Measurements from ENCODE around the gene NDOR1.
"Not testable (repeated sequence)": the region's sequence is repeated elsewhere in the genome, so short reads cannot be mapped to it uniquely, and the experiment has no call there.

Gene NDOR1

DNA sequence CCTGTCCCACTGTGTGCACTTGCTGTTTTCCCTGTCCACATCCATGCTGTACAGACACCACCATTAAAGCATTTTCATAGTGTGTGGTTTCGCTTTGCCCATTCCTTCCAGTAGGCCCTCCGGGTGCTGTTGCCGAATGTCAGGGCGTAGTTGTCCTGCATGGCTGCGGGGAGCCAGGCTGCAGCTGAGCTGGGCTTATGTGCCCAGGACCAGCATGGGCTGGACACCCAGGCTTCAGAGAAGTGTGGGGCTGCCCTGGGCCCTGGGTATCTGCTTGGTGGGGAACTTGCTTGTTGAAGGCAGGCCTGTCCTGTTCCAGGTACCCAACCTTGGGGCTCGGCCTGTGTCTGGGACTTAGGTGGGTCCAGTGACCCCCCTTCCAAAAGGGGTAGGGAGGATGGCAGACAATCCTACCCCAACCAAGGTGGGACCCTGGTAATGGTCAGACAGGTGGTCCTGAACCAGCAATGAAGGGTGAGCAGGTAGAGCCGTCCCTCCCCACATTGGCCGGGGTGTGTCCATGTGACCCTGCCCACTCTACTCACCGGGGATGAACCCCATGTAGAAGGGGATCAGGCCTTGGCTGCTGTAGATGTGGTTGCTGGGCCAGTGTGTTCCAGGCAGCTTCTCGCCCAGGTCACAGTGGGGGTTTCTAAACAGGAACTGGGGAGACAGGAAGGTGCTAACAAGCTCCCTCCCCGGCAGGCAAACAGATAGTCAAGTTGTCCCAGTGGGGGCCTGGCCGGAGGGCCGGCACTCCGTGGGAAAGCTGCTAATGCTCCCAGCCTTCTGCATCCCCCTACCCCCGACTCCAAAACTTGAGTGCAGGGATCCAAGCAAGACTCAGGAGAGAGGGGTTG lies 38.4 kb downstream of the NDOR1 start:
- DNase-seq (ENCODE audit: low spot score), result no peak

DNA sequence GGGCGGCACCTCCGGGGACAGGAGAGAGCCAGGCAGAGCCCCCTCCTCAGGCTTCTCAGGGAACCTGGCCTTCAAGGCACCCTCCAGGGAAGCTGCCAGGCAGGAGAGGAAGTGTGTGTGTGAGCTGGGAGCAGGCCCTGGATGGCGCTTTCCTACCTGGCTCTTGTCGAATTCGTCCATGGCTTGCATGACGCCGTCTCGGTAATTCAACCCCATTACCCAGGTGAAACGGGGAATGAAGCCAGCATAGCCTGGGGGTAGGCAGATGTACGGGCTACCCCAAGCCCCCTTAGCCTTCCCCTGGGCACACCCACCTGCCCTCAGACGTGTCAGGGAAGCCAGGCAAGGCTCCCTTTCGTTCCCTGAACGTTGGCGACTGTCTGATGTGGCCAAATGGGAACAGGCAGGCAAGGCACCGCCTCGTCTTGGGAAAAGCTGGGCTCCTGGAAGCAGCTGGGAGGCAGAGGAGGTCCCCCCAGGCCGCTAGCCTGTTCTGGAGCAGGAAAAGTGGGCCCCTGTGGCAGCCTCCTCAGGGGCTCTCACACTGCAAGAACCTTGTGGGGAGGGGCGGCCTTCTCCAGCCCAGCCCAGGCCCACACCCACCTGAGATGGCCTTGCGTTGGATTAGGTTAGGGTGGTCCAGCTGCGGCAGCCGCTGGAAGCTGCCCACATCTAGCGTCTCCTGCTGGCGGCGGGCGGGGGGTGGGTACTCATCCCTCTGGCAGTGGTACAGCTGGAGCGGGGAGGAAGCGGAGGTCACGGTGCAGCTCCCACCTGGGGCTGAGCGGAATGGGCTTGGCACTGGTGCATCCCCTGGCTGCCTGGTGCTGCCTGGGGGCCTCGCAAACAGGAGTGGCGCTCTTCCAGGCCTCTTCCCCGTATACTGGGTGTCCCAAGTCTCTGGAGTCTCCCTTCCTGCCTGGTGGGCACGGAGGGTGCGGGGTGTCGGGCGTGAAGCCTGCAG lies 39.3 kb downstream of the NDOR1 start:
- DNase-seq (ENCODE audit: low spot score), result no peak

DNA sequence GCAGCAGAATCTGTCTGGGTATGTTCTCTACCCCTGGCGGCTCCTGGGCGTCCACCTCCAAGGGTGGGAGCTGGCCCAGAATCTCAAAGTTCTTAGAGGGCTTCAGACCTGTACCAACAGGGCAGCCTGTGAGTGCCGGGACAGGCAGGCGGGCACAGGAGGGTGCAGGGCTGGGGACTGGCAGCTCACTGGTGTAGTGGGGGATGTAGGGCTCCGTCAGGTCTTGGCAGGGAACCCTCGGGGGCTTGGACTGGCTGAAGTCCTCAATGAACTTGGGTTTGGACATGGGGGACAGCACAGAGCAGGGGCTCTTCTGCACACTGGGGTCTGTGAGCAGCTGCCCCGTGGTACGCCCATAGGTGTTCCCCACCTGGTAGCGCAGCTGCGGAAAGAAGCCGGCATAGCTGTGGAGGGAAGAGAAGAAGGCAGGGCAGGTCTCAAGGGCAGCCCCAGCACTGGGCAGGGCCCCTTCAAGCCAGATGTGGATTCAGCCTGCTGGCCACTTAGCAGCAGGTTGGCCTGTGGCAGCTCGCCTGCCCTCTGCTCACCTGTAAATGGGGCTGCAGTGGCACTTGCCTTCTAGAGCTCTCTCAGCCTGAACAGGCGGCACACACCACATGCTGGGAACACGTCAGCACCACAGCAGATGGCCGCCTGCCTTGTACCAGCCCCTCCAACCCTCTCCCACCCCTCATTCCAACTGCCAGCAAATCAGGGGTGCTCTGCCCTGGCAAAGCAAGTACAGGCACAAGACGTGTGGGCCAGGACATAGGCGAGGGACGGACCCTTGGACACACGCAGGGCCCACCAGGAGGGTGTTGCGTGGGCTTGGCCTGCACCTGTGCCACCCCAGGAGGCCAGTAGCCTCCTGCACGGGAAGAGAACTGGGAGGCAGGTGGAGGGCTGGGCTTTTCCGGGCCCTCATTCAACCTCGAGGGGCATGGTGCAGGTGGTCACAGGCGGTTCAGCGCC lies 40.2 kb downstream of the NDOR1 start:
- DNase-seq (ENCODE audit: low spot score), result no peak

DNA sequence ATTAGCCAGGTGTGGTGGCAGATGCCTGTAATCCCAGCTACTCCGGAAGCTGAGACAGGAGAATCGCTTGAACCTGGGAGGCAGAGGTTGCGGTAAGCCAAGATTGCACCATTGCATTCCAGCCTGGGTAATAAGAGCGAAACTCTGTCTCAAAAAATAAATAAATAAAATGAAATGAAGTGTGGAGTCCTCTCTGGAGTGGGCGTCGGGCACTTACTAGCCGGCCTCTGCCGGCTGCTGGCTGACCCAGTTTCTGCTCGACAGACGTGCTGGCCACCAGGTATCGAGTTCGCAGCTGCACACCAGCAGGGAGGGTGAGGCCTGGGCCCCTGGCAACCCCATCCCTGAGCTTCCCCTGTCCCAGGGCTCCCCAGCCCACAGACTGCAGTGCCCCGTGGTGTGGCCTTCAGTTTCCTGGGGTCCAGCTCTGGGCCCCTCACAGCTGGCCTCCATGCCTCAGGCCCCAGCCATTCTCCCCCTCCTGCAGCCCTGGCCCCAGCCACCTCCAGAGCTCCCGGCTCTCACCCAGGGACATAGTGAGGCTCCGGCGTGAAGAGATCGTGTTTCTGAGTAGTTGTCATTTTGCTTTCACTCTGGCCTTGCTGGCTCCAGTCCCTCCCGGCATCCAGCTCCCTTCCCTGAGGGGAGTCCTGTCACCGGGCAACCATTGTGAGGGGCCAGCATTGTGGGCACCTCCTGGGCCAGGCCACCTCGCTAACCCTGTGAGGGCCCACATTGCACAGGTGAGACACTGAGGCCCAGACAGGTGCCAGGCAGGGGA lies 41.8 kb downstream of the NDOR1 start:
- no peak for DNase-seq (ENCODE audit: low spot score)

DNA sequence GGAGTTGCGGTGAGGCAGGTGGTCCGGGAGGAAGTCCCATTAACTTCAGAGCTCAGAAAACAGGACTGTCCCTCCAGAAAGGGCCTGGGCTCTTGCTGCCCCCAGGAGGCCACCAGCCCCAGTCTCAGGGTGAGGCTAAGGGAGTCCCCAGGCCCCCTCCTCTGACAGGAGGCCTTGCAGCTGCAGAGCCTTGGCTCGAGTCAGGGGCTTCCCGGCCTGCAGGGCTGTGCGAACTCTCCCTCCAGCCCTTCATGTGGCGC lies 42.3 kb downstream of the NDOR1 start:
- no peak for DNase-seq (ENCODE audit: low spot score)

DNA sequence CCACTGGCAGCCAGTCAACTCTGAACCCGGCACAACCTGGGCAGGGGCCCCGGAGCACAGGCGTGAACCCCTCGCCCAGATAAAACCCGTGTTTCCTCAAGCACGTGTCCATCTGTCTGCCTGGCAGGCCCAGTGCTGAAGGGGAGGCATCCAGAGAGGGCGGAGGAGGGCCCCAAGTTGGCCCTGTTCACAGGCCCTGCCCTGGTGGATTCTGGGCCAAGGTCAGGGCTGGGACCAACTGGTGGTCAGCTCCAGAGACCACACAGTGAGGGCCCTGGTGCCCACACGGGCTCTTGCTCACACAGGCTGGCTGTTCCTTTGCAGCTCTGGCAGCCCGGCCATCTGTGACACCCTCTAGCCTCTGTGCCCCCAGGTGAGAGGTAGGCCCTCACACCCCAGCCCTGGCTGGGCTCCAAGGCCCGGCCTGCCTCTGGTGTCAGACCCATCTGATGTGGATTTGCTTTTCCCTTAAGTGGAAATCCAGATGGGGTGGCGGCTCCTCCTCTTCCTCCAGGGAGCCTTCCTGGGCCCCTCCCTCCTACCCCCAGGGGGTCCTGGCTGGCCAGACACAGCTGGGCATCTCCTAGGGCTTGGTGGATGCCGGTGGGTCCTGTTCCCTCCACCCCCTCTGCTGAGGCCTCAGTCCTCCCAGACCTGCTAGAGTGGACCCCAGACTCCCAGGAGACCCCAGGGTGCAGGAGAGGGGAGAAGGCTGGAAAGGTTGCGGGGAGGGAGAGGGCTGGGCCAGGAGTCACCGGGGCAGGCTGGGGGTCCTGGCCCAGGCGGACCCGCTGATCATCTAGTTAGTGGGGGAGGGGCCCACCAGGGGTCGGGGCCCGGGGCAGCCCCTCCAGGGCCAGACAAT lies 45.1 kb downstream of the NDOR1 start:
- DNase-seq (ENCODE audit: low spot score), result no peak

DNA sequence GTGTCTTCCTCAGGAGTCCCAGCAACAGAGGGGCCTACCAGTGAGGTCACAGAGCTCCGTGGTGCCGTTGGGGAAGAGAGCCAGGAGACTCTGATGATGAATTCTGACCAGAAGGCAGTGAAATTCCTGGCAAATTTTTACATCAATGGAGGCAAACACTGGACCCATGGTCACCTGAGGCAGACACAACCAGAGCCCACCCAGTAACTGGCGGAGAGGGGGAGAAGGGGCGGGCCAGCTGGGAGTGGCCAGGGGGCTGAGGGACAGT lies 45.6 kb downstream of the NDOR1 start, which contains the start of gene STPG3:
Gene STPG3 (plus strand): TSS at position 93 of the 268 bp plus-strand sequence. CDS start 1 bp downstream, at position 94.
- no peak for DNase-seq (ENCODE audit: low spot score)

DNA sequence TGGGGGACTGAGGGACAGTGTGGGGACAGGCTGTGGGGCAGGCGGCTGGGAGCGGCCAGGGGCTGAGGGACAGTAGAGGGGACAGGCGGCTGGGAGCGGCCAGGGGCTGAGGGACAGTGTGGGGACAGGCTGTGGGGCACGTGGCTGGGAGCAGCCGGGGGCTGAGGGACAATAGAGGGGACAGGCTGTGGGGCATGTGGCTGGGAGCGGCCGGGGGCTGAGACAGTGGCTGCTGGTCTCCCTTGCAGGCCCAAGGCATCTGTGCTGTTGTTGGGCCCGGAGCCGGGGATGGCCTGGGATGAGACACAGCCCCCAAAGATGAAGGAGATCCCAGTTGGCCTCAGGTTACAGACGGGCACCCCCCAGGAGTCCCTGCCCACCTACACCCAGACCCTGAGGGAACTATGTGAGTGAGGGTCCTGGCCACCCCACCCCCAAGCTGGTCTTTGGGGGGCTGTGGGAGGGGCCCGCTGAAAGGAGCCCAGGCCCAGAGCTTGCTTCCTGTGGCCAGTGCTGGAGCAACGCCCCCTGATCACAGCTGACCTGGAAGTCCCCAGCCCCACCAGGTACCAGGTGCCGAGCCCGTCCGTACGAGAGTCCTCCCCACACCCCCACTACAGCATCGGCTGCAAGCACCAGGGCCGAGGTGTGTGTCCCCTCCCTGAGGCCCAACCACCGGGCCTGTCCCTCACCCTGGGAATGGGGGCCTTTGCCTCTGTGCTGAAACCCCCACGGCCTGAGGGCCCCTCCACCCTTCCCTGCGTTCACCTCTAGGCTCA lies 46.2 kb downstream of the NDOR1 start:
- no peak for DNase-seq (ENCODE audit: low spot score)

DNA sequence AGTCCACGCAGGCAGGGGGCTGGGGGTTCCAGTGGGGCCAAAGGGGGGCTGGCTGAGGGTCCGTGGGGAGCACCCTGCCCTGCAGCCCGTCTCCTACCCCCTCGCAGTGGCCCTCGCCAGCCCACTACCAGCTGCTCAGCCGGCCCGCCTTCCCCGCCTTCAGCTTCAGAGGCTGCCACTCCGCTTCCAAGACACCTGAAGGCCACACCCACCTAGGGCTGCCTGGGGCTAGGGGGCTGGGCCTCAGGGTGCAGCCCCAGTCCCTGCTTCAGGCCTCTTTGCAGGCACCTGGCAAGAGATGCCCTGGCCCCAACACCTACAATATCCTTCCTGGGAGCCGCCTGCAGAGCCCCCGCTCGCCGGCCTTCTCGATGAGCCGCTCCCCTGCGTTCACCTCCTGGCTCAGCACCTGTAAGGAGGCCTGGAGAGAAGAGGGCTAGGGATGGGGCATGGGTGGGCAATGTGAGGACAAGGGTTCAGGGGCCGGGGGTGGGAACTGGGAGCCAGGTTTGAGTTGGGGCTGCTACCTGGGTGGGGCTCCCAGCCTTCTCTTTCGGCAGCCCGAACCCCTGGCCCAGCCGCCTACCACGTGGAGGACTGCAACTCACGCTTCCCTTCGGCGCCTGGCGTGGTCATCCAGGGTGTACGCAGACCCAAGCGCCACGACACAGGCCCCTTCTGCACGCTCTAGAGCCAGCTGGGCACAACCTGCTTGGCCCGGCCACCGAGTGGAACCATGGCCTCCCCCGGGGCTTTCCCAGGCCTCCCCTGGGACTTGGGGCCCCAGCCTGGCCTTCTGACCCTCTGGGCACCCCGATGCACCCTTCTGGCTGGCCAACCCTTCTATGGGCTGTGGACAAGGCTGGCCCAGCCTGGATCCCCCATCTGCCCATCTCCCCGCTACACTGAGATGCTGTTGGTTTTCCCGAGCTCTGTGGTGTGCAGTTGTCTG lies 47.3 kb downstream of the NDOR1 start:
- no peak for DNase-seq (ENCODE audit: low spot score)

DNA sequence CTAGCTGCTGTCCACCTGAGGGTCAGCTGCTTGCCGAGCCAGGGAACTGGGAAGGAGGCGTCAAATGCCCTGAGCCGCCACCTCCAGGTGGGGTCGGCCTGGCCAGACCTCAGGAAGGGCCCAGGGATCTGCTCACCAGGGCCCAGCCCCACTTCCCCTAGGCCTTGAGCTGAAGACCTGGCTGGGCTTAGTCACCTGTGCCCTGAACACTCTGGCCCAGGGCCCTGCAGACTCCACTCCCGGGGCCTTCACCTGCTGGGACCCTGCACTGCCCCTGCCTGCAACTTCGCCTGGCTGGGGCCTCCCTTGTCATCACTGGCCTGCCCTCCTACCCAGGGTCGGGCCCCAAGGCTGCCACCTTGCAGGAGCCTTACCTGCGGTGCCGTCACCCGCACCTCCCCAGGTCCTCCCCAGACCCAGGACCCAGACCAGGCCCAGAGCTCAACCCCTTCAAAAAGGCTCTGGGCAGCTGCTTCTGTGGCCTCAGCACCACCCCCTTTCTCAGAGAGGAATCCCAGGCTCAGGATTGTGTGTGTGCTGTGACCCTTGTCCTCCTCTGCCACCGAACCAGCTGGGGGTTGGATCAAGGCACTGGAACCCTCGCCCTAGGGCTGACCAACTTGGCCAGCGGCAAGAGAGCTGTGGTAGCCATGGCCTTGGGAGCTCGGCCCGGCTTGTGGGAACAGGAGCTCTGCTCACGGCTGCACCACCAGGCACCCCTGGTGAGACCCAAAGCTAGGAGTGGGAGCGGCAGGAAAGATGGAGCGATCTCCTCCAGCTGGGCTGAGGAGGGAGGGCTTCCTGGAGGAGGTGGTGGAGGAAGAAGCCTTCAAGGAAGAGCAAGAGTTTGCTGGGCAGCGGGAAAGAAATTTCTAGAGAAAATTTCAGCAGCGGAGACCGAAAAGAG lies 48.5 kb downstream of the NDOR1 start:
- DNase-seq (ENCODE audit: low spot score), result no peak

DNA sequence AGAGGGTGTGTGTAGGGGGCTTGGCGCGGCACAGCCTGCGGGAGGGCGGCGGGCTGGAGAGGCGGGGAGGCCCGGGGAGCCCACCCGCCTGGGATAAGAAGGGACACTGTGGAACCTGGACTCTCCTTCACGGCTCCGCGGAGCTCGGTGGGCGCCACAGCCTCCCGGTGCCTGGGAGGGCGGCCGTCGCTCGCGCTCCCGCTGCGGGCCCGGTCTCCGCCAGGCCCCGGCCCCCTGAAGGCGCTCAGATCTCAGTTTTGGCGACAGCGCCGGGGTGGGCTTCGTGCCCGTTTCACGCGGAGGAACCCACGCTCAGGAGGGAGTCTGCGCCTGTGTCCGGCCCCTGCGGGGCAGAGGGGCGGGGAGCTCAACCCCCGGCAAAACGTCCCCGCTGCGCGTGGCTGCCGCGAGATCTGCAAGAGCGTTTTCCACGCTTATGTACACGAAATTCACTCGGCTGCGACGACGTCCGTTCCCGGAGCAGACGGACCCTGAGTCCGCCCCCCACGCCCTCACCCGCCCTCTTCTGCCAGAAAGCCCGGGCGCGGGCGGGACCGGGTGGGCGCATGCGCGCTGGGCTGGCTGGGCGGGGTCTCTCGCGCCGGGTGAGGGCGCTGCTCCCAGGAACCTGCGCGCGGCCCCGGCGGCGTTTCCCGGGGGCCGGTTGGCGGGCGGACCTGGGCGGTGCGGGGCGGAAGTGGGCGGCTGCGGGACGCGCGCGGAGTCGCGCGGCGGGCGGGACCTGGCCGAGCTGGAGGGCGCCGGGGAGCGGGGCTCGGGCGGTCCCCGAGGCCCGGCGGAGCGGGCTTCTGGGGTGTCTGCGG lies 49.3 kb downstream of the NDOR1 start, which contains the start of gene NELFB:
Gene NELFB (plus strand): TSS at position 704 of the 824 bp plus-strand sequence.
- peak; percentile 95 for DNase-seq (ENCODE audit: low spot score)

DNA sequence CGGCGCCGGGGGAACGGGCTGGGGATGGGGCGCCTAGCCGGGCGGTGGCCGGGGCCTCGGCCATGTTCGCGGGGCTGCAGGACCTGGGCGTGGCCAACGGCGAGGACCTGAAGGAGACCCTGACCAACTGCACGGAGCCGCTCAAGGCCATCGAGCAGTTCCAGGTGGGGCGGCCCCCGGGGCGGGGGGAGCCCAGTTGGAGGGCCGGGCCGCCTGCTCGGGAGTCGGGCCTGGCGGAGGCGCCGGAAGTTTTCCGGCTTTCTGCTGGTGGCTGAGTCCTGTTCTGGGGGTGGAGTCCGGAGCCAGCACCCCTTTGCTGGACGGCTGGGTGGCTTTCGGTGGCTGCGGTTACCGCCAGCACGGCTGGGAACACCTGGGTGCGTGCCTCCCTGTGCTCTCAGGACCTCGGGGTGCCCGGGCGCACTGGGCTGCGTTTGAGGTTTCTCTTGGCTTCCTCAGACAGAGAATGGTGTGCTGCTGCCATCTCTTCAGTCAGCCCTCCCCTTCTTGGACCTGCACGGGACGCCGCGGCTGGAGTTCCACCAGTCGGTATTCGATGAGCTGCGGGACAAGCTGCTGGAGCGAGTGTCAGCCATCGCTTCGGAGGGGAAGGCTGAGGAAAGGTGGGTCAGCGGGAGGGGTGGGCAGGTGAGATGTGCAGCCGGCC lies 50.1 kb downstream of the NDOR1 start:
- no peak for DNase-seq (ENCODE audit: low spot score)

DNA sequence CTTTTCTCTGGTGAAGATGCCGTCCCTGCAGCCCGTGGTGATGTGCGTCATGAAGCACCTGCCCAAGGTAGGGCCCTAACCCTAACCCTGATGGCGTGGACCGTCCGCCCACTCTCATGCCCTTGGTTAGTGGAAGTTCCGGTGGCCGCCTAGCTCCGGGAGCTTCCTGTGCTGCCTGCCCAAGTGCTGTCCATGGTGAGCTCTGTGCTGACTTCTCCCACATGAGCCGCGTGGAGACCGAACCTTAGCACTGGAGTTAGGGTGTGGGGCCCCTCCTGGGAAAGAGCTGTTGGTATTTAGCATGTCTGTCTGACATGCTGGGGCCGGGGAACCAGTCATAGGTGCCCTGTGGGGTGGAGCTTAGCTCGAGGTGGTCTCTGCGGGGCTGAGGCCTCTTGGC lies 50.9 kb downstream of the NDOR1 start:
- no peak for DNase-seq (ENCODE audit: low spot score)

DNA sequence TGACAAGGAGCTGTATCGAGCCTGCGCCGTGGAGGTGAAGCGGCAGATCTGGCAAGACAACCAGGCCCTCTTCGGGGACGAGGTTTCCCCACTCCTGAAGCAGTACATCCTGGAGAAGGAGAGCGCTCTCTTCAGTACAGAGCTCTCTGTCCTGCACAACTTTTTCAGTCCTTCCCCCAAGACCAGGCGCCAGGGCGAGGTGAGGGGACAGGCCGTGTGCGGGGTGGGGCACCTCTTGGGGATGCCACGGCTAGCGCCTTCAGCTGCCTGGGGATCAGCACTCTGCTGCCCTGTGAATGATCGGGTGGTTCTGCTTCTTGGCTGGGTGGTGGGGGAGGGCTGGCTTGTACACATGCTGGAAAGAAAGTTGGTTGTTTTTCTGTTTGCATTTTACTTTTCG lies 51.4 kb downstream of the NDOR1 start:
- no peak for DNase-seq (ENCODE audit: low spot score)

DNA sequence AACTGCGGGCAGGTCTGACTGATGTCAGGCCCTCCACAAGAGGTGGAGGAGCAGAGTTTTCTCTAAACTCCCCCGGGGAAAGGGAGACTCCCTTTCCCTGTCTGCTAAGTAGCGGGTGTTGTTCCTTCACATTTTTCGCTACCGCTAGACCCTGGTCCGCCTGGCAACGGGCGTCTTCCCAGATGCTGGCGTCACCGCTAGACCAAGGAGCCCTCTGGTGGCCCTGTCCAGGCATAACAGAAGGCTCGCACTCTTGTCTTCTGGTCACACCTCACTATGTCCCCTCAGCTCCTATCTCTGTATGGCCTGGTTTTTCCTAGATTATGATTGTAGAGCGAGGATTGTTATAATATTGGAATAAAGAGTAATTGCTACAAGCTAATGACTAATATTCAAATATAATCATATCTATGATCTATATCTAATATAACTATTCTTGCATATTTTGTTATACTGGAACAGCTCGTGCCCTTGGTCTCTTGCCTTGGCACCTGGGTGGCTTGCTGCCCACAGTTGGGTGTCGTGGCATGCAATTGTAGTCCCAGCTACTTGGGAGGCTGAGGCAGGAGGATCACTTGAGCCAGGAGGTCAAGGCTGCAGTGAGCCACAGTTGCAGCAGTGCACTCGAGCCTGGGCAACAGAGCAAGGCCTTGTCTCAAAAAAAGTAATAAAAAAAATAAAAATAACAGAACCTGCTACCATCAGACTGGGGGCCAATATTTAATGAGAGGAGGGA lies 56.8 kb downstream of the NDOR1 start:
- not testable (repeated sequence) for DNase-seq (ENCODE audit: low spot score)
